G401 (cell line): ENCODE results near the gene HECTD2. TPM values are rescaled to one million over a fixed set of nuclear protein-coding genes. Genes with fewer than 3 reads are reported as not detected.

ENCODE experiments used
- DNase-seq: peaks from one replicate; pipeline ENCODE4 v3.0.0-alpha.2; 2015; ENCODE audit warnings: low spot score
- in situ Hi-C: cut with HindIII; loops from 2 replicates; pipeline ENCODE4 v1.10.0; 2016; ENCODE audit warnings: low sequenced_read_pairs, mixed read lengths
- total RNA-seq: library from RNA; depleted of rRNA; stranded (reverse); fragments of >200 nt; shearing (Covaris generic); gene quantifications from 2 replicates; pipeline ENCODE4 v1.2.3, GENCODE V29; 2014

Gene HECTD2
- total RNA-seq, 1 experiment from 2014 or later: 14.0 TPM

GRCh38 chr10:91464500-91464899 lies 54.4 kb downstream of the HECTD2 start:
- DNase-seq: no peak
- in situ Hi-C loops: no loop called here

DNA sequence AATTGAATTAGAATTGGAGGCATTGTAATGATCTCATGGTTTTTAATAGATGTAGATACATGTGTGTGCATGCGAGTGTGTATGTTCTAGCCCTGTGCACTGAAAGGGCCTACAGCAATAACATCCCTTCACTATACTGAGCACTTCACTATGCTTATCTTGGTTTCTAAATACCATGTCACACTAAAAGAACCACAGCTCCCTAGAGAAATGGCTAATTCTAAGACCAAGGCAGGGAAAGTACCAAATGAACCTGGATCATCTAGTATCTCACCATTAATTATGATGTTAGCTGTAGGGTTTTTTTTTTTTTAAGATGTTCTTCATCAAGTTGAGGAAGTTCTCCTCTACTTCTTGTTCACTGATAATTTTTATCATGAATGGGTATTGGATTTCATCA lies 55.1 kb downstream of the HECTD2 start:
- no peak for DNase-seq
- in situ Hi-C loops: no loop called here

- in situ Hi-C loops: no loop called here
- no peak for DNase-seq
Measured at GRCh38 chr10:91467114-91467513, 57.0 kb downstream of the HECTD2 start.

- in situ Hi-C loops: no loop called here
- no peak for DNase-seq
Measured at GRCh38 chr10:91471602-91472001, 61.5 kb downstream of the HECTD2 start.

- no peak for DNase-seq
- in situ Hi-C loops: no loop called here
Measured at GRCh38 chr10:91472911-91473310, 62.8 kb downstream of the HECTD2 start.

DNA sequence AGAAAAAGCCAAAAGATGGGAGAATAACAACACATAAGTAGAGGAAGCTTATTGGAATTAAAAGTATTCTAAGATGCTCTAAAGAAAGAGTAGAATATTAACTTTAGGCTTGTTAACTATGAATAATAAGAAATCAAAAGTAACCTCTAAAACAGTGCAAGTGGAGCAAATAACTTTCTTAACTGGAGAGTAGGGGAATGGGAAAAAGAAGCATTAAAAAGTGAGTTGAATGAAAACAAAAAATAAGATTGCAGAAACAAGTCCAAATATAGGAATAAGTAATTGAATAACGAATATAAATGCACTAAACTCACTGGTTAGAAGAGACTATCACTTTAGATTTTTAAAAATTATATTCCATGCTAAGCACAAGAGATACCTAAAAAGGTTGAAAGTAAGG lies 63.9 kb downstream of the HECTD2 start:
- in situ Hi-C loops: no loop called here
- no peak for DNase-seq

DNA sequence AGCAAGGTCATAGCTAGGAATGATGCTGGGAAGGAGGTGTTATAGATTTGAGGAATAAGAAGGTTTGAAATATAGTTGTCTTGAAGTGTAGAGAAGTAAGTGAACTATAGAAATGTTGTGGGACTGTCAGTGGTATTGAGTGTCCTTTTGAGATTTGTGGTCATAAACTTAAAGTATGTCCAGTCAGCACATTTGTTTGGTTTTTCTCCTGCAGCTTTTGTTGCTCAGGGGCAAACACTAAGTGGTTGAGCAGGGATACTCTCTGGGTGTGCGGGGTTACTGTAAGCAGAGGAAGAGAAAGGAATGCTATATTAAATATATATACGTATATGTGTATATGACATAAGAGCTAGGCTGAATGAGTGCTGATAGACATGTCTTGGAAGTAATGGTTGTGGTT lies 67.1 kb downstream of the HECTD2 start:
- in situ Hi-C loops: no loop called here
- no peak for DNase-seq

- DNase-seq: no peak
- in situ Hi-C loops: no loop called here
Measured at GRCh38 chr10:91479583-91479982, 69.4 kb downstream of the HECTD2 start.

GRCh38 chr10:91487911-91488582 lies 77.9 kb downstream of the HECTD2 start:
- no peak for DNase-seq
- in situ Hi-C loops: no loop called here

DNA sequence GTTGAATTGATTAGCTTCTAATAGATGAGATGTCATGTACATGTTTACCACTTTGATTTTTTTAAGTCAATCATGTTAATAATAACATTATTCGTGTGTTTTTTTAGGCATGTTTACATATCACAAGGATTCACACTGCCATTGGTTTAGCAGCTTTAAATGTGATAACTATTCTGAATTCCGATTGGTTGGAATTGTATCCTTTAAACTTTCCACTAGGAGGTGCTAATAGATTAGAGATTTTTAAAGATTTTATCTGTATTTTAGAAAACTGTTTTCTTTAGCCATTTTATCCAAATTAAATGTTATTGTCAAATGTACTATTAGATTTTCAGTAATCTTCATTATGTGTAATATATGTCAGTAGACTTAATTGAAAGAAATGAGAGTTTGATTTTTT lies 83.2 kb downstream of the HECTD2 start:
- in situ Hi-C loops: no loop called here
- DNase-seq: no peak

DNA sequence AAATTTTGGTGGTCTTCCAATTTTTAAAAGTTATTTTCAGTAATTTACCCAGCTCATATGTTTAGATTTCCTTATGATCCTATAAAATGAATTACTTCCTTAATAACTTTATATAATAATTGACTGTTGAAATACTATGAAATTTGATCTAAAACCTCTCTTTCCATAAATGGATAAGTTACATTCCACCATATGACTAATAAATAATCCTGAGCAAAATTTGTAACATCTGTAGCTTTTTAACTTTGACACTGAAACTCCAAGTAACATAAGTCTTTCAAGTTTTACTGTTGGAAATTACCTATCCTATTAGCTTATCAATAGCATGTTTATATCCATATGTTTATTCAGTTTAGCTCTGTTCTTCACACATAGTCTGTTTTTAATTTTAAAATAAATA lies 85.3 kb downstream of the HECTD2 start:
- no peak for DNase-seq
- in situ Hi-C loops: no loop called here

DNA sequence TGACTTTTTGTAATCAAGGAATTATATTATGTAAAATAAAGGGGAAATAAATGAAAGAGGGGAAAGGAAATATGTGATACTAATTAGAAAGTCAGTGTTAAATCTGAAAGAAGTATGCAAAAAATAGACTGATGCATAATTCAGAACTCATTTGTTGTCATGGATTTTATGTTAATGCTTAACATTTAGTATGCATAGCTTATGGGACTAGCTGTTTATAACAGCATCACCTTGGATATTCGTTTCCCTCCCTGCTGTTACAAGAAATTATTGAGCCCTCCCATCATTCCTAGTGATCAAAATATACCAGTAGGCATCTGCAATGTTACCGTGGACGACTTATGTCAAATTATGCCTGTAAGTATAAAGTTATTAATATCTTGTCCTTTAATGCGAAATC lies 85.9 kb downstream of the HECTD2 start:
- DNase-seq: no peak
- in situ Hi-C loops: no loop called here

- in situ Hi-C loops: no loop called here
- DNase-seq: no peak
Measured at GRCh38 chr10:91511549-91512330, 101.6 kb downstream of the HECTD2 start.

- in situ Hi-C loops: no loop called here
- no peak for DNase-seq
Measured at GRCh38 chr10:91512458-91512857, 102.3 kb downstream of the HECTD2 start.

DNA sequence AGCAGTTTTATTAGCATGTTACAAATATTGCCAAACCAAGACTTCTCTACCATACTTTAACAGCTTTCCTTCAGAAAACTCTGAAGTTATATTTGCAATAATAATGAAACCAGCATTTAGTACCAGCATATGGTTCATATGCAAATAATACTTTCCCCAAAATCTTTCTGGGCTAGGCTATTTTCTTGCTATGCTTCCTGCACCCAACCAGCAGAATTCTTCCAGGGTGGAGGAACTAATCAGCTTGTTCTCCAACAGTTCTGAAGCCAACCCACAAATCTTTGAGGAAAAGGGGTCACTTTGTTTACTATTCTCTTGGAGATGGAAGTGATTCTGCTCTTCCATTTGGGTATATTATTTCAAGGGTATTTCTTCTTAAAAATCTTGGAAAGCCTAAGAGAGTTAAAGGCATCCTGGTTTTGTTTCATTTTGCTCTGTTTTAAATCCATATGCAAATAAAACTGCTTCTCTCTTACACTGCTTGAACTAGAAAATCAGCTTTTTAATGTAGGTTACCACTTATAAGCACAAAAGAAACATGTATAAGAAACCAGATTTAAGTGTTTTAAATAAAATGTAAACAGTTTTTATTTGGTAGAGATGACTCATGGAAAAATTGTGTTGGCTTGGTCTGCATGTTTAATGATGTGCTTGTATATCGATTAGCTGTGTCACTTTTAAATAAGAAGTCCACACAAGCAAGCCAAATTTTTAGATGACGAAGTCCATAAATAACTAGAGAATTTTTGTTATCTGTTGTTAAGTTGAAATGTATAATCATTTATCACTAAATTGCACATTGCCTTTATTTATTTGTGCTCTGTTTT lies 103.7 kb downstream of the HECTD2 start:
- no peak for DNase-seq
- in situ Hi-C loops: no loop called here

- no peak for DNase-seq
- in situ Hi-C loops: no loop called here
Measured at GRCh38 chr10:91514787-91515186, 104.6 kb downstream of the HECTD2 start.

GRCh38 chr10:91517394-91517793 lies 107.2 kb downstream of the HECTD2 start:
- in situ Hi-C loops: no loop called here
- DNase-seq: no peak

- in situ Hi-C loops: no loop called here
- no peak for DNase-seq
Measured at GRCh38 chr10:91519899-91520514, 109.9 kb downstream of the HECTD2 start.

GRCh38 chr10:91520661-91521060 lies 110.5 kb downstream of the HECTD2 start:
- no peak for DNase-seq
- in situ Hi-C loops: no loop called here

GRCh38 chr10:91521439-91521838 lies 111.3 kb downstream of the HECTD2 start:
- in situ Hi-C loops: no loop called here
- DNase-seq: no peak
